GM21576 (cell line): ENCODE measurements around the gene IPMK.
"Not testable (repeated sequence)": the region's sequence is repeated elsewhere in the genome, so short reads cannot be mapped to it uniquely, and the experiment has no call there.

Source experiments
- ATAC-seq: cut with Tn5 transposase; IDR thresholded peaks from one replicate; pipeline ENCODE4 v1.9.1; 2021; ENCODE audit warnings: mild to moderate bottlenecking, moderate library complexity; ENCODE audit not compliant: unreplicated experiment

The IPMK gene

DNA sequence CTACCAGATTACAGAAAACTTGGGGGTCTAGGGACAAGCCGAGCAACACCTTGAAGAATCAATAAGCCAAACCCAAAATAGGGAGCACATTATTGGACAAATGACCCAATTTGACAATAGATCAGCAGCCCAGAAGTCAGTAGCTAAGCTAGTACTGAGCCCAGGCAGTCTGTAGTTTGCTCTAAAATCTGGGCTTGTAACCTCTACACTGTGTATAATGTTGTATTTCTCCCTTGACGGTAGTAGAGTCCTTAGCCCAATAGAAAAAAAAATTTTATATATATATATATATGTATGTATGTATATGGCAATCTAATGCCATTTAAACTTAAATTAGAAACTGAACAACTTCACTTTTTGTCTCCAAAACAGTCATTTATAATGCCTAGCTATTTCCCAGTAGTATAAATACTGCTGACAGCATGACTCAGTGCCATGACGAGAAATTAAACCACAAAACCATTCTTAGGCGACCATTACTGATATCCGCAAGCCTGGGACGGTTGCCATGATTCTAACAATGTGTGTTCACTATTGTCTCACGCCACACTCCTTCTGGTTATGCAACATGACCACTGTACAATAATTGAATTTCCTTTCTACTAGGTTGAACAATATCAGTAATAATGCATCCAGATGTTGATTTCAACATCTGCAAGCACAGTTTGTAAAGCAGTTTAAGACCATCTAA lies 110.5 kb downstream of the IPMK start:
- no peak for ATAC-seq

DNA sequence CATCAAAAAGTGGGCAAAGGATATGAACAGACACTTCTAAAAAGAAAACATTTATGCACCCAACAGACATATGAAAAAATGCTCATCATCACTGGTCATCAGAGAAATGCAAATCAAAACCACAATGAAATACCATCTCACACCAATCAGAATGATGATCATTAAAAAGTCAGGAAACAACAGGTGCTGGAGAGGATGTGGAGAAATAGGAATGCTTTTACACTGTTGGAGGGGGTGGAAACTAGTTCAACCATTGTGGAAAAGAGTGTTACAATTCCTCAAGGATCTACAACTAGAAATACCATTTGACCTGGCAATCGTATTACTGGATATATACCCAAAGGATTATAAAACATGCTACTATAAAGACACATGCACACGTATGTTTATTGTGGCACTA lies 111.8 kb downstream of the IPMK start:
- ATAC-seq: not testable (repeated sequence)

DNA sequence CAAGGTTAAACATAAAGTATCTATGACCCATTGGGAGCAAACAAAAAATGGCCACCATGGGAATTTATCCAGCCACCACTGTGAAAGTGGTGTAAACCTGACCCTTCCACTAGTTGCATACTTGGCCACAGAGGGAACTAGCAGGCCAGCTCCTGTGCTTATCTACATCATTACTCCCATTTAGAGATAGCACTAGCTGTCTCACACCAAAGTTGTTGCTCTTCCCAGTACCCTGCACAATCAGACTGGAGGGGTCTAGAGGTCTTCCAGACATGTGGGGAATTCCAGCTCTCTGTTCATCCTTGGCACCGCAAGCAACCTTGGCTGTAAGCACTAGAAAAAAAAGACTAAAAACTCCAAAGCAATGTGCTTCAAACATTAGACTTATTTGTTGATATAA lies 113.9 kb downstream of the IPMK start:
- ATAC-seq: no peak

DNA sequence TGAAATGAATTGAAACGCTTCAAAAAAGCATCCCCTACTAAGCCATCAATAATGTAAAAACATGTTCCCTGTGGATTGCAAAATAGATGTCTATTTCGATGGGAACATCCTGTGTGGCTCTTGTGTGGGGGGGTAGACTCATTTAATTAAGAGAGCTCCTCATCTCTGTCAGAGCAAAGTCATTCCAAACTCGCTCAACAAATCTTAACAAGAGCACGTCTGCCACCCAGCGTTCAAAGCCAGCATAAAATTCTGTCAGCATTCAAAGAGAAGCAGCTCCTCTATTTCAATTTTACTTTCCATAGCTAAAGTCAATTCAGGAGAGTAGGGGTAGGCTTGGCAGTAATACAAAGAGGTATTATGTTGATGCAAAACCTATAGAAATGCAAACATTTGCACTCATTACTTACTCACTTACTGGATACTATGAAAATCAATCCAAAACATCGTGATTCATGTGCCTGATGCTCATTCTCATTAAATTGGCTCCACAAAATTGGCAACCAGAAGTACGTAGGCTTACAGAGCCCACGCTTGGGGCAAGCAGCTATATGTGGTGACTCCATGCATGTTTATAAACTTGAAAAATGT lies 114.9 kb downstream of the IPMK start:
- ATAC-seq: no peak

DNA sequence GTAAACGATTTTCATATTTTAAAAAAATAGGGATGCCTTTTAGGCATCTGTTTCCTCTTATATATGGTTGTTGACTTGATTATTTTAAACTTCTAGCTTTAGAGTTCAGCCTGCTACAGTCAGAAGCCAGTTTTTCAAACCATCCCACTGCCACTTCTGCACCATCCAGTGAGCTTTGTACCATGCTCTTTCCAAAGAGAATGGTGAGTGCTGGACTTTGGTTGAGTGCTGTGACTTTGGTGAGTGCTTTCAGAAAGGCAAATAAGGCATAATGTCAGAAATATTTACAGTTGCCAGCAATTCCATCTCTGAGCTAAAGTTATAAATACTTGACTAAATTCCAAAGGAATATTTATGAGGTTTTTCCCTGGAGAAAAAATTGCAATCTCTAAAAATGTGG lies 117.4 kb downstream of the IPMK start:
- ATAC-seq: no peak

DNA sequence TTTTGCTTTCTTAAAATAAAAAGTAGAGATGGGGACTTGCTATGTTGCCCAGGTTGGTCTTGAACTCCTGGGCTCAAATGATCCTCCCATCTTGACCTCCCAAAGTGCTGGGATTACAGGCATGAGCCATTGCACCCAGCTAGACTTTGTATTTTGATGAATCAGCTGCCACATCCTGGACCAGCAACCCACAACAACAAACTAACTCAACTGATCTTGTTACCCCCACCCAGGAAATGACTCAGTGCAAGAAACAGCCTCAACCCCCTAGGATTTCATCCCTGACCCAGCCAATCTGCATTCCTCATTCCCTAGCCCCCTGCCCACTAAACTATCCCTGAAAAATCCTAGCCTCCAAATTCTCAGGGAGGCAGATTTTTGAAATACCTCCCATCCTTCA lies 123.8 kb downstream of the IPMK start:
- ATAC-seq: no peak
